Hypothalamus (tissue), 51 donors: ENCODE measurements around the gene CDC42BPG.
A peak's percentile ranks its signal among the peaks of the same experiment; 100 is the strongest.

Experiments used
- DNase-seq, 51 donors: peaks; one replicate each; lab custom pipeline; 2025; lab: John Stamatoyannopoulos, UW

The CDC42BPG gene

GRCh38 chr11:64880240-64881001, 36.0 kb upstream of the CDC42BPG start:
- DNase-seq: peak in 12 of 51 donors; percentile 20 to 67 (median 38)

DNA sequence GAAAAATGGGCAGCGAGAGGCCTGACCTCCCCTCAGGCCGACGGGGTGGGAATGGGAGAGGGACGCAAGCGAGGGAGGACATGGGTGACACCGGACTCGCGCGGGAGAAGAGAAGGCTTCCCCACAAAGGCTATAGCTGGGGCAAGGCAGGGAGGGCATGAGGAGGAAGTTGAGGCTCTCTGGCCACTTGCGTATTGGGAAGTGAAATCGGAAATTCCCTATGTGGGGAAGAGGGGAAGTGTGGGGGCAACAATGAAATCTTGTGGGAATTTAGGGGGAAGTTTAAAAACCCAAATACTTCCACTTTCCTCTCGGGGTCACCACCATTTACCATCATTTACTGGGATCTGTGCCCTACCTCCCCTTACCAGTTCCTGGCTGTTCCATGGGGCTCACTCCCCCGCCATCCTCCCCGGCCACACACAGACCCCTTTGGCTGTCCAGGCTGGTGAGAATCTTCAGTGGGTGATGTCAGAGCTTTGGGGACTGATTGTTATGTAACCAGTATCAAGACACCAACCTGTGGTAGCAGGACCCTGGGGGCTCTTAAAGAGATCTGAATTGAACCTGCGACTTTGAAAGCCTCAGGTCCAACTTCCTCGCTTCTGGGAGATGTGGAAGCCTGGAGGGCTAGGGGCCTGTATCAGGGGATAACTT, 34.9 kb upstream of the CDC42BPG start:
- DNase-seq: peak in 8 of 51 donors; percentile 11 to 75 (median 60)

GRCh38 chr11:64878494-64879243, 34.2 kb upstream of the CDC42BPG start, which contains the start of gene EHD1:
EHD1 (minus strand) TSS chr11:64878621; CDS start chr11:64878464, 157 bp downstream.
- peak; percentile 62 to 99 (median 98) for DNase-seq

- DNase-seq: peak in 1 of 51 donors; percentile 80
Observed at GRCh38 chr11:64878223-64878493, 33.7 kb upstream of the CDC42BPG start.

DNA sequence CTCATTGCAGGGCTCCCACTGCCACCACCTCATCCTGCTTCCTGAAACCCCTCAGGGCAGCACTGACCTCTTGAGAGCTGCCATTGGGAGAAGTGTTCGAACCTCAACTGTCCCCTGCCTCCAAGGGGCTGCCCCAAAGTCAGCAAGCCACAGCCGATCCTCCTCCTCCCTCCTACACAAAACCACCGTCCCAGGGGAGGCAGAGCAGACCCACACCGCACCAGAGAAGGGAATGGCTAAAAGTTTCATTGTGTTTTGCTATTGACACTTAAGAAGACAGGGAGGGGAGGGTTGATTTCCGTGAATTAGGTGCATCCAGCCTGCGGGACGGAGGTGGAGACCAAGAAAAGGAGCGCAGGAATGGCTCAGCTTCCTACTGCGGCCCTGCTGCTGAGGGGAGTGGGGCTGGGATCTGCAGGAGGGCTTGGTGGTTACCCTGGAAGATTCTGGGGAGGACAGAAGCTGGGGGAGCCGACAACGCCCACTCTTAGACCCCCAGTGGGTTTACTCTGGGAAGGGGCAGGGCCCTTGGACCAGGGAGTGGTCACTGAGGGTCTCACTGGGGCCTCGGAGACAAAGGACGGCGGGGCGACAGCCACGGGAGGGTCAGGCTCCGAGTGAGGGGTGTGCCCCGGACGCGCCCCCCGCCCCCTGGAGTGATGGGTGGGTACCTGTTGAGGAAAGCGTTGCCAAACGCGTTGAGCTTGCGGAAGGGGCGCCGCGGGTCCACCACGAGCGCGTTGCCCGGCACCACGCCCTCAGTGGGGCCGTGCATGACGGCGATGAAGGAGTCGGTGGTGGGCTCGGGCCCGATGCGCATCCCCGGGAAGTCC, 33.2 kb upstream of the CDC42BPG start:
- DNase-seq: peak in 3 of 51 donors; percentile 36 to 74 (median 60)

GRCh38 chr11:64876835-64877341, 32.4 kb upstream of the CDC42BPG start:
- DNase-seq: peak in 8 of 51 donors; percentile 18 to 74 (median 40)

DNA sequence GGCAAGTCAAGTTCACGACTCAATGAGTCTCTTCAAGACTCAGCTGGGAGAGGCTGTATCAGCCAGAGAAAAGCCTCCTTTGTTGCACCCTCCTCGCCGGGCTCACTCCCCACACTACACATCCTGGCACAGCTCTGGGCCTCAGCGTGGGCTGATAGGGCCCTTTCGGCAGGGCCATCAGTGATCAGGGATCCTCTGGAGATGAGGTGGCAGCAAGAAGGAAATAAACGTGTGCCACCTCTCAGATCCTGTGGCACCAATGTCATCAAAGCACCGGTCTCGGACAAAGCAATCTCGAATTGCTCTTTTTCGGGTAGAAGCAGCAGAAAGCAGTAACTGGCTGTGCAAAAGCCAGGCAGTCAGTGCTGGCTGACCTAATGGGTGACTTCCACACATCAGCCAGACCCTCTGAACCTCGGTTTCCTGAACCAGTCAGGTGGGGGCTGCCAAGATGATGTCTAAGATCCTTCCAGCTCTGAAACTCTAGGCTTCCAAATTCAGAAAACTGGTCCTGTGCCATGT, 31.8 kb upstream of the CDC42BPG start:
- peak in 29 of 51 donors; percentile 15 to 70 (median 42) for DNase-seq

DNA sequence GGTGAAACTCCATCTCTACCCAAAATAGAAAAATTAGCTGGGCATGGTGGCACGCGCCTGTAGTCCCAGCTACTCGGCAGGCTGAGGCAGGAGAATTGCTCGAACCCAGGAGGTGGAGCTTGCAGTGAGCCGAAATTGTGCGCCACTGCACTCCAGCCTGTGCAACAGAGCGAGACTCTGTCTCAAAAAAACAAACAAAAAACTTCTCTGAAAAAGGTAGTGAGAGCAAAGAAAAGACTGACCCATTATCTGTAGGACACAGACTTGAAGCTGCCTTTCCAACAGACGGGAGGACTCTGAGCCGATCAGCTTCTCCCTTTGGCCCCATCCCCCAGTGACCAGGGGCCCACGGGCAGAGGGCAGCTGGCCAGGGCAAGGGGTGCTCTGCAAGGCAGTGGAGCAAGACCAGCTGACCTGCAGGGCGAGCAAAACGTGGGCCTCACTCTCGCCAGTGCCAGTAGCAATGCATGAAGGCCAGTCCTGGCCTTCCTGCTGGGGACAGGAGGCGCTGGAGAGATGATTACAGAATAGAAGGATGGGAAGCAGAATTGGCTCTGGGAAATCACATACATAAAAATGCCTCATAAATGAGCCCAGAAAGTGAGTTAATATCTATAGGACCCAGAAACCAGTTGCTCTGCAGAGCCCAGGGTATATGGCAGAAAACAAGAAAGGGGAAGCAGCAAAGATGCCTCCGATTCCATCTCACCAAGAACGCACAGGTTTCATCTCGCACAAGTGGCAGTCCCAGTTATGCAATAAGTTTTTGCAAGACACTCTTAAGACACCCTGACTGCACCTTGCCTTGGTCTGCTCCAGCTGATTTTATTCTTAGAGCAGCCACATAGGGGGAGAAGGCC, 31.1 kb upstream of the CDC42BPG start:
- peak in 10 of 51 donors; percentile 10 to 65 (median 34) for DNase-seq

DNA sequence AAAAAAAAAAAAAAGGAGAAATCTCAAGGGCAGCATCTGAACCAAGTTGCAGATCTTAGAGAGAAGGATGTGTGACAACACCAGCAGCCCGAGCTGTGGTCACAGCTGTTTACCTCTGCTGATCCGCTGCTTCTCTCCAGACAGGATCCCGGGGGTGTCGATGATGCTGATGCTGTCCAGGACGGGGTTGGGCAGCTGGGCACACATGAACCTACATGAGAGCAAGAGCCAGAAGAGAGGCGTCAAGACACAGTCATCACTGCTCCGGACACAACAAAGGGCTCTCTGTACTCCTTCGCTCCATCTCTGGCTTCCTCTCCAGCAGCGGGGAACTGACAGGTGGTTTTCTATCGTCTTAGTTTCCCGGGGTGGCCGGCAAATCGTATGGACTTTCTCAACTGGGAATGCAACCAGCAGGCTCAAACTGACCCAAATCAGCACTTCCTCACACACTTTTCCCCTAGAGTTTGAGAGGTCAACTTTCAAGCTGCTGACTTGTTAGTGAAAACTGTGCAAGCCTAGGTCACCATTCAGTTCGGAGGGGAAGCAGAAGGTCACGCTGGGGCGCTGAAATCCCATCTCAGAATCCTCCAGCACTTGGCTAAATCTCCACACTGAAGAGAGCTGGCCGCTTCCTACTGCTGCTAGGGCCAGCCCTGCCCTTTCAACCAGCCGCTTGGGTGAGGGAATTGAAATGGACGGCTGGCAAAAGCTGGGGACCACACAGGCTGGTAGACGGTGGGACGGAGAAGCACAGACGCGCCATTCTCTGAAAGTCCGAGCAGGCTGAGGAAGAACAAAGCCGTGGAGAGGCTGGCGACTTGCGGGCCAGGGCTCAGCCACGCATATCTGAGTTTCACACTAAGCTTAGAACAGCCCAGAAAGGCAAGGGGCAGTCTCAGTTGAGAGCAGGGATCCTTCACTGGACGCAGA, 30.1 kb upstream of the CDC42BPG start:
- peak in 38 of 51 donors; percentile 25 to 85 (median 56) for DNase-seq

- no peak for DNase-seq
Observed at GRCh38 chr11:64872790-64873488, 28.5 kb upstream of the CDC42BPG start.

DNA sequence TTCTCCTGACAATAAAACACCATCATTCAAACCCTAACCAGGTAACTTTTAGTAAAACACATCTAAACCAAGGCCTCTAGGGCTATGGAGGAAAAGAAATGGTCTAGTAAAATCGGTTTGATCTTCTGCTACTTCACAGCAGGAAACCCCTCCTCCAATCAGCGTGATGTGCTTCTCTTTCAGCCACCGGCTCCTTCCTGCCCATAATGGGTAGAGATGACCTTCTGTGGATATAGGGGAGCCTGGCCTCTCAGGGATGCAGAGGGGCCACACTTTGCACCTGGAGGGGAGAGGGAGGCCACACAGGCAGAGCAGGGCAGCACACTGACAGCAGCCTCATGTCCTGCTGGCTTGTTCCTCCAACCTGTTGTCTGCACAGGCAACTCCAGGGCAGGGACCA, 27.0 kb upstream of the CDC42BPG start:
- DNase-seq: no peak

- no peak for DNase-seq
Observed at GRCh38 chr11:64870893-64871466, 26.5 kb upstream of the CDC42BPG start.

DNA sequence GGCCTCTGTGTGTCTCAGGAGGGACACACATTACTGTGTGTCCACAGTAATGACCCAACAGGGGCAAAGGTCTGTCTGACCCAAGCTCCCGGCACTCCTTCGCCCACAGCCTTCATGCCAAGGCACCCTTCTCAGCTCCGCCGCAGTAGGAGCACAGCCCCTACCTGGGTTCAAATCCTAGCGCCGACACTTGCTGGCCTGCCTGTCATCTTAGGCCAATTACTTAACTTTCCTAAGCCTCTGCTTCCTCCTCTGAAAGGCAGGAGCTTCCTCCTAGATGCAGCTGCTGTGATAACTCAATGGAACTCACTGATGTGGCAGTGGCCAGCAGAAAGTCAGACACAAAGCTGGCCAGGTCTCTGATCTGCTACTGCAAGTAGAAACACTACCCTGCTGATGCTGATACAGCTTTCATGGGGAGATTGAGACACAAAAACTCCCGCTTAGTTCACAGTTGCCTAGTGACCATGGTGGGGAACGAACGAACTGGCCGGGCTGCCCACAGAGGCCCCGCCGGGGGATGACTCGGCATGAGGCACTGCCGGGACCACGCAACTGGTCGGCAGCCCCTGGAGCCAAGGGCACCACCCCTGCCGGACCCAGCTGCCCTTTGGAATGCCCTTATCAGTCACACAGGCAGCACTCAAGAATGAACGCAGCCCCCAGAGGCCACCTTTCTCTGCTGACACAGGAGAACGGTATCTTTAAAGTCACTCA, 25.9 kb upstream of the CDC42BPG start:
- peak in 4 of 51 donors; percentile 17 to 31 (median 24) for DNase-seq

- no peak for DNase-seq
Observed at GRCh38 chr11:64869571-64870175, 25.2 kb upstream of the CDC42BPG start.

GRCh38 chr11:64868904-64869570, 24.6 kb upstream of the CDC42BPG start:
- peak in 5 of 51 donors; percentile 11 to 80 (median 23) for DNase-seq
